Muscle of leg (tissue), 11 donors: ENCODE data around the gene MEGF11. TPM values are rescaled to one million over a fixed set of nuclear protein-coding genes. Genes with fewer than 3 reads are reported as not detected.
A peak's percentile ranks its signal among the peaks of the same experiment; 100 is the strongest.

Source experiments
- DNase-seq: peaks from one replicate; pipeline ENCODE4 v3.0.0; 2013
- H3K27ac ChIP-seq: one replicate; pipeline ENCODE4 v1.5.1; 2013; ENCODE audit warnings: mild to moderate bottlenecking, low read length, control low read depth
- H3K27me3 ChIP-seq: one replicate; pipeline ENCODE4 v1.6.1; 2013; ENCODE audit warnings: low read length; ENCODE audit not compliant: control insufficient read depth, insufficient read depth
- H3K36me3 ChIP-seq: one replicate; pipeline ENCODE4 v1.6.1; 2013; ENCODE audit warnings: low read length; ENCODE audit not compliant: control insufficient read depth, insufficient read depth
- H3K4me1 ChIP-seq: one replicate; pipeline ENCODE4 v1.6.1; 2013; ENCODE audit warnings: low read length; ENCODE audit not compliant: control insufficient read depth, insufficient read depth
- H3K4me3 ChIP-seq: one replicate; pipeline ENCODE4 v1.5.1; 2013; ENCODE audit warnings: low read length, control low read depth
- H3K9me3 ChIP-seq: replicated peaks from 2 replicates; pipeline ENCODE4 v1.6.1; 2013; ENCODE audit warnings: low read depth, low read length; ENCODE audit not compliant: control insufficient read depth
- WGBS: methylation state at CpG from one replicate; pipeline ENCODE4 v1.1.5; 2013; ENCODE audit warnings: missing lambda C conversion rate; ENCODE audit not compliant: insufficient coverage; 5-methylcytosine and 5-hydroxymethylcytosine counted together
- polyA plus RNA-seq, 8 donors: library from polyadenylated mRNA; unstranded; fragments of 120-200 nt; gene quantifications; one replicate each; pipeline versions ENCODE4 v1.2.1 to v1.2.3, GENCODE V29; 2013; ENCODE audit warnings: inconsistent platforms in 1 of 8, low replicate concordance in 1 of 8; ENCODE audit not compliant: insufficient read length in 8 of 8, insufficient read depth in 1 of 8
- total RNA-seq: library from RNA; stranded (reverse); fragments of 120-200 nt; gene quantifications from one replicate; pipeline ENCODE4 v1.2.4, GENCODE V29; 2013

MEGF11 gene
- total and polyA plus RNA-seq, 9 donors: 0.13 to 0.68 (median 0.31) TPM

DNA sequence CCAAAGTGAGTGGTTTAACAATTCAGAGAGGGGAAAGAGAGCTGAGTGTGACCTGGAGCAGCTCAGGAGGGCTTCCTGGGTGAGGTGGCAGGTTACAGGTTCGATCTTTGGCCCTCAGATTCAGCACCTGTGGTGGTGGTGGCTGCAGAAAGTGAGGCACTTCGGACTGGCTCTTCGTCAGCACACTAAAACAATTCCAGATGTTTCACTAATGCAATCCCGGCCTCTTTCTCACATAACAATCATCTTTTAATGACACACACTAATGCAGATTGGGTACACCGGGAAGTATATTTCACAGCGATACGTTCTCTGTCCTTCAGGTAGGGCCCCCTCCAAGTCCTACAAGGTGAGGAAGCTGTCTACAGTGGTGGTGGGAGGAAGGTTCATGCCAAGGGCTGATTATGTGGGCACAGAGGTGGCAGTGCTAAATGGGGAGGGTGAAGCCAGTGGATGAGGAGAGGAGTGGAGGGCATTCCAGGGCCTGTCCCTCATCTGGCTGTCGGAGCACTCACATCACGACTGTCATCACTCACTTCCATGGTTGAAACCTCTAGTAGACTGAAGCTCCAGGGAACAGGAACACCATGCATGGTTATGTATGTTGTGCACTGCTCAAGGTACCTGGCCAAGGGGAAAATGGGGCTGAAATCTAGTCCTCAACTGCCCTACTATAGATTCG, 213.2 kb downstream of the MEGF11 start:
- WGBS: no CpG with 5 or more reads among the region's 10 CpGs
- H3K27me3 ChIP-seq: peaks cover 47% of the 10 kb centered on the region
- H3K36me3 ChIP-seq: no peaks in the 10 kb centered on the region
- peaks cover 14% of the 10 kb centered on the region for H3K4me1 ChIP-seq
- no peak for DNase-seq
- no peak overlapping the region for H3K4me3 ChIP-seq
- H3K27ac ChIP-seq: no peak overlapping the region
- H3K9me3 ChIP-seq: no peaks in the 10 kb centered on the region

- H3K4me3 ChIP-seq: no peak overlapping the region
- 15% methylated on average over 10 of the region's 29 CpGs for WGBS
- H3K4me1 ChIP-seq: peaks cover 14% of the 10 kb centered on the region
- no peak for DNase-seq
- peaks cover 48% of the 10 kb centered on the region for H3K27me3 ChIP-seq
- no peak overlapping the region for H3K27ac ChIP-seq
- no peaks in the 10 kb centered on the region for H3K9me3 ChIP-seq
- H3K36me3 ChIP-seq: no peaks in the 10 kb centered on the region
These were observed 214.3 kb downstream of the MEGF11 start for GRCh38 chr15:66039117-66039871.

DNA sequence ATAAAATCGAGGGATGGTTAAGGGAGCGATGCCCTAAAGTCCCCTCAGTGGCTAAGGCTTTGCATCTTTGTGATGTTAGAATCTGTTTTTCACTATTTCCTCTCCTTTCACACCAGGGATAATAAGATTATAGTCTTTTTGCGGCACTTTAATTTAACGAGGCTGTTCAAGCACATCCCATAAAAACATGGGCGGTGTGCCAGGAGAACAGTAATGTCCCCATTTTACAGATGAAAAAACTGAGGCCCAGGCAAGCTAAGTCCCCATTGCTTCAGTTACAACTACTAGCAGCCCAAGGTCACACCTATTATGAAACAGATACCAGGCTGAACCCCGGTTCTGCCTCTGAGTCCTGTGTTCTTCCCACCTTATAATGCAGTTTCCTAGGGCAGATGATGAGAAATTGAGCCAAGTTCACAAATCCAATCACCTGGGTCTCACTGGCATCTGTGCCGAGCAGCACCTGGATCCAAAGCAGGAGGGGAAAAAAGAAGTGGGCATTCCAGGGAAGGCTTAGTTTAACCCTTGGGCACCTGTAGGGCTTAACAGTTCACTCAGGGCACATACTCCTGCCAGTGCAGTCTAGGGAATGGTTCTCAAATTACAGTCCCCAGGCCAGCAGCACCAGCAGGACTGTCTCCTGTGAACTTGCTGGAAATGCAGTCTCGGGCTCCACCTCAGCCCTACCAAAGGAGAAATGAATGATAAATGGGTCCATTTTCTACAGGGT, 215.0 kb downstream of the MEGF11 start:
- Histone ChIP-seq H3K36me3 (no peaks in the 10 kb centered on the region), H3K27ac (no peak overlapping the region), H3K4me3 (no peak overlapping the region), H3K27me3 (peaks cover 48% of the 10 kb centered on the region), H3K9me3 (no peaks in the 10 kb centered on the region), H3K4me1 (peaks cover 14% of the 10 kb centered on the region)
- DNase-seq: peak; percentile 14
- 38% methylated on average over 3 of the region's 8 CpGs for WGBS

GRCh38 chr15:66036859-66037258, 216.7 kb downstream of the MEGF11 start:
- peaks cover 43% of the 10 kb centered on the region for H3K27me3 ChIP-seq
- WGBS: 61% methylated on average over 3 of the region's 5 CpGs

GRCh38 chr15:66035901-66036300, 217.6 kb downstream of the MEGF11 start:
- Histone ChIP-seq H3K27me3 (peaks cover 37% of the 10 kb centered on the region), H3K9me3 (no peaks in the 10 kb centered on the region), H3K4me1 (peaks cover 10% of the 10 kb centered on the region), H3K27ac (no peak overlapping the region), H3K36me3 (no peaks in the 10 kb centered on the region), H3K4me3 (no peak overlapping the region)
- WGBS: 46% methylated on average over 5 of the region's 5 CpGs
- no peak for DNase-seq

More at GRCh38 chr15:66036859-66037258, 216.7 kb downstream of the MEGF11 start:
- DNase-seq: no peak
- Histone ChIP-seq H3K27ac (no peak overlapping the region), H3K4me3 (no peak overlapping the region), H3K36me3 (no peaks in the 10 kb centered on the region), H3K9me3 (no peaks in the 10 kb centered on the region), H3K4me1 (peaks cover 10% of the 10 kb centered on the region)

GRCh38 chr15:66033143-66033542, 220.4 kb downstream of the MEGF11 start:
- Histone ChIP-seq H3K27me3 (peaks cover 22% of the 10 kb centered on the region), H3K36me3 (no peaks in the 10 kb centered on the region), H3K27ac (no peak overlapping the region), H3K4me3 (no peak overlapping the region), H3K9me3 (no peaks in the 10 kb centered on the region), H3K4me1 (no peaks in the 10 kb centered on the region)
- WGBS: 60% methylated on average over 1 of the region's 2 CpGs
- DNase-seq: no peak

DNA sequence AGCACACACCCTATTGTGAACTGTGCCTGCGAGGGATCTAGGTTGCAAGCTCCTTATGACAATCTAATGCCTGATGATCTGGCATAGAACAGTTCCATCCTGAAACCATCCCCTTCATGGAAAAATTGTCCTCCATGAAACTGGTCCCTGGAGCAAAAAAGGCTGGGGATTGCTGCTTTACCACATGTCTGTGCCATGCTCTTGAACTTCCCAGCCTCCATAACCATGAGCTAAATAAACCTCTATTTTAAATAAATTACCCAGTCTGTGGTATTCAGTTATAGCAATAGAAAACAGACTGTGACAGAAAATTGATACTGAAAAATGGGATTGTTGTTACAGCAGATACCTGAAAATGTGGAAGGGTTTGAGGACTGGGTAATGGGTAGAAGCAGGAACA, 221.5 kb downstream of the MEGF11 start:
- DNase-seq: no peak

DNA sequence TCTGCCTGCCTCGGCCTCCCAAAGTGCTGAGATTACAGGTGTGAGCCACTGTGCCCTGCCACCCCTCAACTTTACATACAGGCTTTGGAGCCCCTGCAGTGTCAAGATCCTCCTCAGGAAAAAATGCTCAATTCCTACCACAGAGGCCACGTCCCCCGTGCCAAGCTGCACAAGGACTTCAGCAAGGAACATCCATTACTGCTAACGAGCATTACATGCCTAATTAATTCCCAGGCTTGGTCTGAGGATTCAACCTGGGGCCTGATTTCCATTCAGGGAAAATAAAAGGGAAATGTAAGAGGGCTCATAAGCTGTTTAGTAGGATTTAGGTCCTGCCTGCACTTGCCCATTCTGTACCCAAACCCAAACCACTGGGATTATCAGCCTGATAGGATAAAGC, 222.9 kb downstream of the MEGF11 start:
- no peak for DNase-seq
- H3K27ac ChIP-seq: no peak overlapping the region
- H3K4me3 ChIP-seq: no peak overlapping the region
- H3K9me3 ChIP-seq: no peaks in the 10 kb centered on the region
- H3K4me1 ChIP-seq: peaks cover 2% of the 10 kb centered on the region
- WGBS: 70% methylated on average over 3 of the region's 4 CpGs
- no peaks in the 10 kb centered on the region for H3K36me3 ChIP-seq
- H3K27me3 ChIP-seq: peaks cover 12% of the 10 kb centered on the region

More for the DNA sequence above, 221.5 kb downstream of the MEGF11 start:
- Histone ChIP-seq H3K36me3 (no peaks in the 10 kb centered on the region), H3K4me3 (no peak overlapping the region), H3K9me3 (no peaks in the 10 kb centered on the region), H3K4me1 (no peaks in the 10 kb centered on the region), H3K27ac (no peak overlapping the region), H3K27me3 (peaks cover 14% of the 10 kb centered on the region)
- 100% methylated on average over 1 of the region's 1 CpG for WGBS

- 89% methylated on average over 5 of the region's 5 CpGs for WGBS
- peaks cover 12% of the 10 kb centered on the region for H3K4me1 ChIP-seq
- H3K27ac ChIP-seq: no peak overlapping the region
- no peak for DNase-seq
- H3K4me3 ChIP-seq: no peak overlapping the region
- H3K9me3 ChIP-seq: no peaks in the 10 kb centered on the region
- H3K27me3 ChIP-seq: peaks cover 12% of the 10 kb centered on the region
- H3K36me3 ChIP-seq: no peaks in the 10 kb centered on the region
These were observed 223.9 kb downstream of the MEGF11 start for GRCh38 chr15:66029650-66030049.

GRCh38 chr15:66027268-66027805, 226.2 kb downstream of the MEGF11 start:
- Histone ChIP-seq H3K4me1 (peaks cover 35% of the 10 kb centered on the region), H3K9me3 (no peaks in the 10 kb centered on the region), H3K27me3 (peaks cover 12% of the 10 kb centered on the region), H3K36me3 (no peaks in the 10 kb centered on the region), H3K27ac (no peak overlapping the region), H3K4me3 (no peak overlapping the region)
- WGBS: 54% methylated on average over 3 of the region's 5 CpGs
- DNase-seq: no peak
